HG02943 (cell line): ENCODE measurements around the gene FAM117B.
"Not testable (repeated sequence)": the region's sequence is repeated elsewhere in the genome, so short reads cannot be mapped to it uniquely, and the experiment has no call there.

Experiments
- ATAC-seq: cut with Tn5 transposase; IDR thresholded peaks from one replicate; pipeline ENCODE4 v1.9.1; 2021; ENCODE audit warnings: mild to moderate bottlenecking, low read depth, moderate library complexity; ENCODE audit not compliant: unreplicated experiment

FAM117B gene

GRCh38 chr2:202636213-202636513 is 1.4 kb downstream of the FAM117B start:
- no peak for ATAC-seq

- no peak for ATAC-seq
Observed at GRCh38 chr2:202638721-202639120, 4.0 kb downstream of the FAM117B start.

GRCh38 chr2:202639231-202639630 is 4.5 kb downstream of the FAM117B start:
- no peak for ATAC-seq

- no peak for ATAC-seq
Observed at GRCh38 chr2:202642567-202642966, 7.8 kb downstream of the FAM117B start.

- ATAC-seq = no peak
Observed at GRCh38 chr2:202643012-202643858, 8.5 kb downstream of the FAM117B start.

- no peak for ATAC-seq
Observed at GRCh38 chr2:202652119-202652518, 17.4 kb downstream of the FAM117B start.

GRCh38 chr2:202653890-202654289 is 19.1 kb downstream of the FAM117B start:
- no peak for ATAC-seq

GRCh38 chr2:202657876-202658275 is 23.1 kb downstream of the FAM117B start:
- no peak for ATAC-seq

- ATAC-seq = no peak
Observed at GRCh38 chr2:202660796-202661195, 26.0 kb downstream of the FAM117B start.

GRCh38 chr2:202669841-202670240 is 35.1 kb downstream of the FAM117B start:
- ATAC-seq = no peak

GRCh38 chr2:202671317-202672035 is 36.7 kb downstream of the FAM117B start:
- no peak for ATAC-seq

- not testable (repeated sequence) for ATAC-seq
Observed at GRCh38 chr2:202675097-202675496, 40.3 kb downstream of the FAM117B start.

- no peak for ATAC-seq
Observed at GRCh38 chr2:202679980-202680379, 45.2 kb downstream of the FAM117B start.

GRCh38 chr2:202680512-202680911 is 45.7 kb downstream of the FAM117B start:
- ATAC-seq = no peak

- ATAC-seq = no peak
Observed at GRCh38 chr2:202681688-202682205, 47.0 kb downstream of the FAM117B start.

- ATAC-seq = no peak
Observed at GRCh38 chr2:202682274-202682673, 47.5 kb downstream of the FAM117B start.

- ATAC-seq = no peak
Observed at GRCh38 chr2:202687276-202687675, 52.5 kb downstream of the FAM117B start.

- no peak for ATAC-seq
Observed at GRCh38 chr2:202689459-202689858, 54.7 kb downstream of the FAM117B start.

GRCh38 chr2:202689898-202690297 is 55.1 kb downstream of the FAM117B start:
- no peak for ATAC-seq

GRCh38 chr2:202690321-202690900 is 55.6 kb downstream of the FAM117B start:
- ATAC-seq = no peak

GRCh38 chr2:202693503-202693902 is 58.7 kb downstream of the FAM117B start:
- ATAC-seq = no peak
